ENCODE data around the gene ABHD16B.
"Not testable (repeated sequence)": the region's sequence is repeated elsewhere in the genome, so short reads cannot be mapped to it uniquely, and the experiment has no call there.

The ABHD16B gene

DNA sequence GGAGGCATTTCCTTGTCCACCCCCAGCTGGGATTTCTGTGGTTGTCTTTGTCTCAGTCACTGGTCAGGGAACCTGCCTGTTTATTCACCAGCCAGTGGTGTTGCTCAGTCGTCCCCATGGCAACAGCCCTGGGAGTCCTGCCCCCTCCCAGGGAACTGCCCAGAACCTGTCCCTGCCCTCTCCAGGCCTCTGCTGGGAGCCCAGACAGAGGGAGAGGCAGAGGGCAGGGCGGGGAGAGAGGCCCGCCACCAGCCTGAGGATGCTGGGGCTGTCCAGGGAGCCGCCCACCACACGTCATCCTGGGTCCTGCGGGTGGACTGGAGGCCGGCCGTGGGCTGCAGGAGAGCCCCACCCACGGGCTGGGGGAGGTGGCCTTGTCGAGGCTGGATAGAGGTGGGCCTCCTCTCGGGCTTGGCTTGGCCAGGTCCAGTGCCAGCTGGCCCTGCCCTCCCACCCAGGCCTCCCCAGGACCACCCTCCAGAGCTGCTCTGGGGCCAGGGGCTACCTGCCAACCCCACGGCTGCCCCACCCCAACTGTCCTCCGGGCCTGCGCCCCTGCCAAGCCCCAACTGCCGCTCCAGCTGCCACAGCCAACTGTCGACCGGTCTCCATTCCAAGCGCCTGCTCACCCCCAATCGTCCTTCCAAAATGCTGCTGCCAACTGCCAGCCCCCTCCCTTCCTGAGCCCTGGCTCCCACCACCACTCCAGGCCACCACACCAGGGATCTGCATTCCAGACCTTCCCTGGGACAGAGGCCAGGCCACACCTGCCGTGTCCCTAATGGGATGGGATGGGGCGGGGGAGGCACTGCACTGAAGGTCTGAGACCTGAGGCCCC lies 26.1 kb upstream of the ABHD16B start:
- no peak for DNase-seq

DNA sequence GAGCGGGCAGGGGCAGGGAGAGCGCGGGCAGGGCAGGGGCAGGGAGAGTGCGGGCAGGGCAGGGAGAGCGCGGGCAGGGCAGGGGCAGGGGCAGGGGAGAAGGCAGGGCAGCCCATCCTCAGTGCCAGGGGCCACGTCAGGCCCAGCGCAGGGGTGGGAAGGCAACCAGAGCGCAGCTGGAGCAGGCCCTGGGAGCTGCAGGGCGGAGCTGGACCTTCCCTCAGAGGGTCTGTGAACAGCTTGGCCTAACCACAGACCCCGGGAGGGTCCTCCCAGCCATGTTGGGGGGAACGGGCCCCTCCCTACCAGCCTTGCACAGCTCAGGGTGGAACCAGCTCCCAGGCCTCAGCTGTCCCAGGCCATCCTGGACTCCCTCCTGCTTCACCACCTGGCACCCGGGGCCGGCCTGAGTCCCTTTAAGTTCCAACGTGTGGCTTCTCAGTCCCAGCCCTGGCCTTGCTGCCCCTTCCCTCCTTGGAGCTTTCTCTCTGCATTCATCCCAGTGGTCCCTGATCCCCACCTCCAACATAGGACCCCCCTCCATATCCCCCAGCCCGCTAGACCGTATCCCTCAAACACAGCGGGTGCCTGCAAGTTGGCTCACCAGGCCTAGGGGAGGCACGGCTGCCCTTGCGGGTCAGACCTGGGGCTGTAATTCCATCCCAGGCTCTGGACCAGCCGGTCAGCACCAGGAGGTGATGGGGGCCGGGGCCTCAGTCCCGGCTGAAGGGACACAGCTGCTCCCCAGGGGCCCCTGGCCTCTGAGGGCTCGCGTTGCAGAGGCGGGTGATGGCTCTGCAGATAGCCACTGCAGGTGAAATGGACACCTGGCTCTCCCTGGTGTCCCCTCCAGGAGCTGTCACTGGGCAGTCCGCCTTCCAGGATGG lies 24.6 kb upstream of the ABHD16B start:
- DNase-seq, result no peak

DNA sequence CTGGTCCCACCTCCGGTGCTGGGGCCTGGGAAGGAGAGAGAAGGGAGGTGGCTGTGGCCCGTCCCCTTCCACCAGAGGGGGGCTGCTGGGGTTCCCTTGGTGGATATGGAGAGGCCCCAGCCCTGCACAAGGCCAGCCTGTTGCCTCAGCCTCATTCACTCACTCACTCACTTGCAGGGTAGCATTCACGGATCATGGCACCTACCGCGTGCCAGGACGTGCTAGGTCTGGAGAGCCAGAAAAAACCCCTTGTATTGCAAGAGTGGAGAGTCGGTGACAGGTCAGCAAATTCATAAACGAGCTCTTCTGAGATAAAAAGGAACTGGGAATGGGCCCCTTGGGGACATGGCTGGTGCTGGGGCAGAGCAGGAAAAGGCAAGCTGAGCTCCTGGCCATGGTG lies 23.8 kb upstream of the ABHD16B start:
- no peak for DNase-seq

DNA sequence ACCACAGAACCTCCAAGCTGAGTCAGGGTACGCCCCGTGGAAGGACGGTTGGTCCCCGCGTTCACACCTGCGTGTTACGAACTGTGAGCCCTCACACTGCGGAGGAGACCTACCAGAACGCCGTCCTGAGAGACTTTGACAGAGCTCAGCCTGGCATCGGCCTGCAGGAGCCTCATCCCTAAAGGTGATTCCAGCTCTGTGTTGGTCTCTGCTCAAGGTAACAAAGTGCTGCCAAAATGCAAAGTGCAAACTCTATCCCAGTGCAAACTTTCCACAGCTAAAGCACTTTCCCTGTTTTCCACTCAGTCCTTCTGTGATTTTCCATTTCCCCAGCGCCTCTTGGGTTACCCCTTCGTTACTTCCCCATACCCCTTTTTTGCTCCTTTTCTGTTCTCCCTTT lies 21.7 kb upstream of the ABHD16B start:
- no peak for DNase-seq

DNA sequence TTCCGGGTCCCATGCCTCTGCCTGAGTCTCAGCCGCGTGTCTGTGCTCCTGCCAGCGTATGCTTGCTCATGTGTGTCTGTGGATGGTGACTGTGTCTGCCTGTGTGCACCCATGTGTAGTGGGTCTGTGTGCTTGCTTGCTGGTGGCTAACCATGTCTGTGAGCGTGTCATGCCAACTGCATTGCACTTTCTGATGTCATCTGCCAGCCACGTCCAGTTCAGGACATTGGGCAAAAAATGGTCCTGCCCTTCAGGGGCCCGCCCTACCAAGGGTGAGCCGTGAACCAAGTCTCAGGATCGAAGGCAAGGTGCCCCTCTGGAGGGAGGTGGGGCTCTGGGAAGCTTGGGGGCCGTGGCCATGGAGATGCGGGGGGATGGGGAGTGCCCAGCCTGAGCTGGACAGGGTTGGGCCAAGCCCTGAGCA lies 20.9 kb upstream of the ABHD16B start:
- no peak for DNase-seq

DNA sequence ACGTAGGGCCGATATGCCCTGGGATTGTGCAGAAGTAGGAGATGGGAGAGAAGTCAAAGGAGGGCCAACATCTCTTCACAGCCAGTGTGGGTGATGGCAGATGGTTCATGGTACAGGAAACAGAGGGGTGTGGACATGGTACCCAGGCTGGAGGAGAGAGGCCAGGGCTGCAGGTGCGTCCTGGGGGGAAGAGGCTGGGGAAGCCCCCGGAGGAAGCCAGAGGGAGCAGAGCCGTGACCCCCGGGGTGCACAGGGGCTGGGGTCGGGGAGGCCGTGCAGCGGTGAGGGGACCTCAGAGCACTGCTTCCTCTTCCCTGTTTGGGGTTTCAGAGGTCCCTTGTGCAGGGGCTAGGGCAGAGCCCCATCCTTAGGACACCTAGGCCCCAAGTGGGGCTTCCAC lies 19.0 kb upstream of the ABHD16B start:
- DNase-seq, result no peak

DNA sequence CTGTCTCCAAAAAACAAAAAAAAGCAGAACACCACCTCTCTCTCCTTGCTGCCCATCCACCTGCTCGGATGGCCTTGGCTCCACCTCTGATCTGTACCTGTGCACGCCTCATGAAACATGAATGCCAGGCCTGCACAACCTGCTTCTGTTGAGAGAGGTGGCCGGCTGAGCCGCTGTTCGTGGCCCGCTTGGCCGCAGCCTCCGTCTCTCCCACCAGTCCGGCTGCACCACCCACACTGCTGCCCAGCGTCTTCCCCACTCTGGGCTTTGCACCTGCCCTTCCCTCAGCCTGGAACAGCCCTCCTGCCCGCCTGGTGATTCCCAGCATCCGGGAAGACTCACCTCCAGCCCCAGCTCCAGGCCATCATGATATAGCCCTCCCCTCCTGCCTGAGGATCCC lies 18.1 kb upstream of the ABHD16B start:
- DNase-seq, result no peak

DNA sequence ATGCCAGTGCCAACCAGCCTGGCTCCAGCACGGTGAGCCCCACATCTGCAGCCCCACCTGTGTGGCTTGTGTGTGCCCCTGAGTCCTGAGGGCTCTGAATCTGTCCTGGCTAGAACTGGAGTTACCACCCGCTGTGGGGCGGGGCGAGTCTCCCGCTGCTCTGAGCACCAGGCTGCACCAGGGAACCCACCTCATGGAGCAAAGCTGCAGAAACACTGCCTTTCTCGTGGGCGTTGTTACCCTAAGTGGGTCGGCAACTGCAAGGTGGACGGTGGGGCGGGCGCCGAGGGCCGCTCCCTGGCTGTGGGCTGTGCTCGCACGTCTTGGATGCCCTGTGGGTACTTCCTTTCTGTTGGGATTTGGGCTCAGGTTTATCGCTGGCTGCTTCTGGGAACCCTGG lies 17.5 kb upstream of the ABHD16B start:
- DNase-seq, result no peak

DNA sequence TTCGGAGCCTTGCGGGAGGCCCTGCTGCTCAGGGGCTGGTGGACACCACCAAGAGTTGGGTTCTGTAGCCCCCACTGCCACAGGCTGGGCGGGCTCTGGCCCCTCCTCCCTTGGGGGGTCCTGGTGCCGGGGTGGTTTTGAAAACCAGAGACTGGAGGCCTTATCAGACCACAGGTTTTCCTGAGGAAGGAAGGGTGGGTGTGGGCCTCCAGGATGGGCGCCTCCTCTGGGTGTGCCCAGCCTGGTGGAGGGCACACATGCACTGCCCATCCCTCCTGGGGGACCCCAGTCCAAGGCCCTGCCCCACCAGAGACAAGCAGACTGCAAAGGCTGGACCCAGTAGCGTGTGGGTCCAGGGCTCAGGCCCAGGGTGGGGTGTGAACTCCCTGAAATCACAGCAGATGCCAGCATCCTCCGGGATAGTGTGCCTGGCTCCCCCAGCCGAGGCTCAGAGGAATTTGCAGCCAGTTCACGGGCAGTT lies 16.7 kb upstream of the ABHD16B start:
- no peak for DNase-seq

DNA sequence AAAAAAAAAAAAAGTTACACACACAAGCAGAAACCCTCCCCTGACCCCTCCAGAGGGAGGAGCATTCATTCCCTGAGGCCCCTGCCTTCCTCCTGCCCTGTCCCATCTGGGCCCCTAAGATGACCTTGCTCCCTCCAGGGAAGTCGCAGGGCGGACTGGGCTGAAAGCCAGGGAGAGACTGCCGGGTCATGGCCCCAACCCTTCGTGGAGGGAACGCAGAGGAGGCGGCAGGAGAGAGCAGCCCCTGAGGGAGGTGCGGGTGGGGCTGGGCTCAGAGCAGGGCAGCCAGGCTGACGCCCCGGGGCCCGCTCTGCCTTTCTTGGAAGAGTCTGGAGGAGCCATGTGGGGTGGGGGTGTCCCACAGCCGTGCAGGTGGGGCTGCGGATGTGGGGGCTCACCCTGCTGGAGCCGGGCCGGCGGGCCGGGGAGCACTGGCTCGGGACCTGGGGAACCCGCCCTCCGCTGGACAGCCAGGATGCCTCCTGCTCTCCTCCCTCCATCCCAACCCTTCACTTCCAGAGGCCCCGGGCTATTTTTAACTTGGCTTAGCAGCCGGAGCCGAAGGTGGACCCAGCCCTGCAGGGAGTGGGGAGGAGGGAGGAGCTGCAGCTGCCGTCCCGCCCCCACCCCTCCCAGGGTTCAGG lies 15.0 kb upstream of the ABHD16B start:
- no peak for DNase-seq

DNA sequence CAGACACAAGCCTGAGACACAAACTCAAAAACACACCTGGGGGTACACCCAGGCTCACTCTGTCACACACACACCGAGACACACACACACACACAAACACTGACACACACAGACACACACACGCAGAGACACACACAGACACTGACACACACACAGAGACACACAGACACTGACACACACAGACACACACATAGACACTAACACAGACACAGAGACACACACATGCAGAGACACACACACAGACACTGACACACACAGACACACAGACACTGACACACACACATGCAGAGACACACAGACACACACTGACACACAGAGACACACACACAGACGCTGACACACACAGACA lies 14.4 kb upstream of the ABHD16B start:
- DNase-seq, result no peak

DNA sequence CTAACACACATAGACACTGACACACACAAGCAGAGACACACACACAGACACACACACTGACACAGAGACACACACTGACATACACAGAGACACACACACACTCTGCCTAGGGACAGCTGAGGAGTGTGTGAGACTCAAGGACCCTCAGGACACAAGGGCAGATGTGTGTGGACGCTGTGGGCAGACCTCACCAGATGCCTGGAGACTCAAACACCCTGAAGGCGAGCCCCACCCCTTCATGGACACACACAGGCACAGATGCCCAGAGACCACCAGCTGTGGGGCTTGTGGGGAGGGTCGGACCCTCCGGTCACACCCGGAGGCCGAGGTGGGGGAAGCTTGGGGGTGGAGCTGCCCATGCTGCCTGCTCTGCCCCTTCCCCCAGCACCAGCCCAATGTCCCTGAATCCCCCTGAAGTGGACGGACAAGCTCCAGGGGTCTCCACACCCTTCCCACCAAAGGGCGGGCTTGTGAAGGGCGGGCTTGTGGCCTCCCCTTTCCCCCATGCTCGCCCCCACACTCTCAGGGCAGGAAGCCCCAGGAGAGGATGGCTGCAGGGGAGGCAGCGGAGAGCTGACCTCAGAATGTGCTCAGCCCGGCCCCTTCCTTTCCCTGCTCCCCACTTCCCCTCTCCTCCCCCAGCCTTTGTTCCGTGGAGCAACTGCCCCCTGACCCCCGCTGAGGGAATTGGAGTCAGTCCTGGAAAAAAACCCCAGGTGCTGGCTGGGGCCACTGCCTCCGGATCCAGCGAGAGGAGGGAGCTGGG lies 13.9 kb upstream of the ABHD16B start:
- no peak for DNase-seq

DNA sequence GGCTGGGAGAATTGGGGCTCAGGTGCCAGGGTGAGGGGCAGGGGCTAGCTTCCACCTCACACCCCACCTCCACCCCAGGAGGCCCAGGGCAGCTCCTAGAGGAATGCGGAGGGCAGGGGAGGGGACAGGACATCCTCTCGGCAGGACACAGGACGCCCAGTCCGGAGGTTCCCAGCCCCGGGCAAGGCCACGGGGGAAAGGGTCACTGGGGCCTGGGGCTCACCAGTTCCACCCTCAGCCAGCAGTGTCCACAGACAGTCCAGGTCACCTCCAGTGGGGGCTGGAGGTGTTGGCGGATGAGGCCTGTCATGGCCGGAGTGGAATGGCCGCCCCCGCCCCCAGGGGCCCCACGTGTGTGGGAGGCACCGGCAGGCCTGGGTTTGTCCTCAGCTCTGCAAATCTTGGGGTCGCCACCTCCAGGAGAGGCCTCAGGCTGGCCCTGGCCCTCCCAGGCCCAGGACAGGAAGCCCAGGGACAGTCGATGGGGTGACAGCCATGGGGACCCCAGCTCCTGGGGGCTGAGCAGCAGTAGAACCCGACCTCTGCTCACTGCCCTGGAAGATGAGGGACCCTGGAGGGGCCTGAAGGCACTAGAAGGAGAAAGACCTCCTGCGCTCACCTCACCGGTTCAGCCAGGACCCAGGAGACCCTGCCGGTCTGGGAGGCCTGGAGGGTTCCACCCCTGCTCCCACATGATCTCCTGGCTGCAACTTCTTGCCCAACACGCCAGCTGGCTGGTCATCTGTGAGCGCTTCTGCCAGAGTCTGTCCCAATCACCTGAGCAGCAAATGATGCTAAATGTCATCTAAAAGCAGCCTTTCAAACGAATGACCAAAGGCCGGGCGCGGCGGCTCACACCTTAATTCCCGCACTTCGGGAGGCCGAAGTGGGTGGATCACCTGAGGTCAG lies 13.0 kb upstream of the ABHD16B start:
- no peak for DNase-seq

DNA sequence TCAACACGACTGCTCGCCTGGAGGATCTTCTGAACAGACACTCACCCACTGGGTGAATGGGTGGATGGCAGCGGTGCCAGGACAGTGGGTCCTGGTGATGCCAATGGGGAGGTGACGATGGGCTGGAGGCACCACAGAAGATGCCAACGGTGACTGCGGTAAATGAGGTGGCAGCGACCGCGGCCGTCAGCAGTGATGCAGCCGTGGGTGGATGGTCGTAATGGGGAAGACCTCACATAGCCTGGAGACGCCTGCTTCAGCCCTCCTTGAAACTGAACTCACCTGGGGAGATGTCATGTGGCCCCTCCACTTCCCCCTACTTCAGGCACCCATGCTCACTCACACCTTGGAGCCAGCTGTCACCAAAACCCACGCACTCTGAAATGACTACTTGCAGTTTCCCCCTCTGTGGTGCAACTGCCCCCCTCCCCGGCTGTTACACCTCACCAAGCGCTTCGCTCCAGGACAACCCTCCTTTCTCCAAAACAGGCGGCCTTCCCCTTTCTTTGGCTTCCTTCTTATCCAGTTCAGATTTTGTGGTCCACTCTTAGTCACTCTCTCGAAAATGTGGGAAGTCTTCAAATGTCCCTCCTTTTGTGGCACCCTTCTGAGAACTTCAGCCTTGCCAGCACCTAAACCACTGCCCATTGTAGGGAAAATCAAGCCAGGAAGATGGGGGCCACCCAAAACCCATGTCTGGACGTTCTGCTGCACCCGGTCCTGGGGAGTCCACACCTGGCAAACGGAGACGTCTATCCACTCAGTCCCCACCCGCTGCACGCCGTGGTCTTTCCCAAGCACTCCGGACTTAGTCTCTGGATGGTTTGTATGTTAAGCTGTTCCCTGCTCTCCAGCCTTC lies 10.4 kb upstream of the ABHD16B start:
- peak; percentile 49 for DNase-seq

DNA sequence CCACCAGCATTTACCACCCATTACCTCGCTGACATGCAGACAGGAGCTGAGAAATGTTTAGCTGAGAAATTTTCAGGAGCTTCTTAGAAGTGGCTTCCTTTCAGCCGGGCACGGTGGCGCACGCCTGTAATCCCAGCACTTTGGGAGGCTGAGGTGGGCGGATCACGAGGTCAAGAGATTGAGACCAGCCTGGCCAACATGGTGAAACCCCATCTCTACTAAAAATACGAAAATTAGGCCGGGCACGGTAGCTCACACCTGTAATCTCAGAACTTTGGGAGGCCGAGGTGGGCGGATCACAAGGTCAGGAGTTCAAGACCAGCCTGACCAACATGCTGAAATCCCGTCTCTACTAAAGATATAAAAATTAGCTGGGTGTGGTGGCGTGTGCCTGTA lies 9.8 kb upstream of the ABHD16B start:
- not testable (repeated sequence) for DNase-seq

DNA sequence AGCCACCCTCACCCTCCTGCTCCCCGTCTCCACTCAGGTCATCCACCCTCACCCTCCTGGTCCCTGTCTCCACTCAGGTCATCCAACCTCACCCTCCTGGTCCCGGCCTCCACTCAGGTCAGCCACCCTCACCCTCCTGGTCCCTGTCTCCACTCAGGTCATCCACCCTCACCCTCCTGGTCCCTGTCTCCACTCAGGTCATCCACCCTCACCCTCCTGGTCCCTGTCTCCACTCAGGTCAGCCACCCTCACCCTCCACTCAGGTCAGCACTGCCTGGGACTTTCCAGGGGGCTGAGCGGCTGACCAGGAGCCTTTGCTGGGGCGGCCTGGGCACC lies 7.6 kb upstream of the ABHD16B start:
- DNase-seq, result not testable (repeated sequence)

DNA sequence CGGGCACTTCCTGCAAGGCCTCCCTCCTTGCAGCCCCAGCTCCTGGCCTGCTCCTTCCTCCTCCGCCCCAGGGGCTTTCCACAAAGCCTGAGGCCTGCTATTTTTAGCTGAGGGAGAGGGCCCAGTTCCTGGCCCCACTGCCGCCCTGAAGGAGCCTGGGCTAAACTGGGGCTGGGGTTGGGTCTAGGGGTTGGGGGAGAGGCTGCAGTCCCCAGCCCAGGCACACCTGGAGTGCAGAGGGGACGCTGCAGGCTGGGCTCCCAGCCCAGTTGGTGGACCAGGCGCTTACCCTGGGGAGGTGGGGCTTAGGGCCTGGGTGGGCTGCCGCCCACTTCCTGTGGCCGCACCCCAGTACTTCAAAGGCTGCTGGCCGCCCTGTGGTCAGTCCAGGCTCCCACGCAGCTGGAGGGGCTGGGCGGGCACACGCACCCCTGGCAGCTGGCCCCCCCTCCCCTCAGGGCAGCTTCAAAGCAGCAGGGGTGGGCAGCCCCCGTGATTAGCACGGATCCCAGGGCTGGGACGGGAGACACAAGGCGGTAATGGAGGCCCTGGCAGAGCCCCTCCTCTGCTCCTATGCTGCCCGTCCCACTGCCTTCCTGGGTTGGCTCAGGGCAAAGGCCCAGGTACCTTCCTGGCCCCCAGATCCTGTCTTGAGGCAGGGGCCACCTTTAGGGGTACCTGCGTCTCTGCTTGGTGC lies 7.1 kb upstream of the ABHD16B start:
- no peak for DNase-seq

DNA sequence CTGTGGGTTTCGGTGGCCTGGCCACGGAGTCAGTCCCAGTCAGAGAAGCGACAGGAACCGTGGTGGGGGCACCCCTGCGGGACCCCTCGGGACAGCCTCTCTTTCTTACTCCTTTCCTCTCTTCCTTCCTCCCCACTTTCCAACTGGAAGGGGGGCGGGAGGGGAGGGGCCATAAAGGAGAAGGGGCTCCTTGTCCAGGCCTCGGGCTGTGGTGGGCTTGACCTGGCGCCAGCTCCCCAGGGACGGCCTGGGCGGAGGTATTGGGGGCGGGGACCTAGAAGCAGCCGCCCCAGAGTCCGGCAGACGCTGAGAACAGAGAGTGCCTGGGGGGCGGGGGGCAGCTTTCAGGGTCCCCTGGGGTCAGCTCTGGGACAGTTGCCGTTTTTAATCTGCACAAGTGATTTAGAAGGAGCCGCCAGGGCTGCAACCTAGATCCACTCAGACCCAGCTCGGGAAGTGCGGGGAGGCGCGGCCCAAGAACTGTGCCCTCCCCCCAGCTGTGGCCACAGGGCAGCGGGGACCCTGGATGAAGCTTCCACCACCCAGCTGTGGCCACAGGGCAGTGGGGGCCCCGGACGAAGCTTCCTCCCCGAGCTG lies 6.4 kb upstream of the ABHD16B start:
- no peak for DNase-seq

DNA sequence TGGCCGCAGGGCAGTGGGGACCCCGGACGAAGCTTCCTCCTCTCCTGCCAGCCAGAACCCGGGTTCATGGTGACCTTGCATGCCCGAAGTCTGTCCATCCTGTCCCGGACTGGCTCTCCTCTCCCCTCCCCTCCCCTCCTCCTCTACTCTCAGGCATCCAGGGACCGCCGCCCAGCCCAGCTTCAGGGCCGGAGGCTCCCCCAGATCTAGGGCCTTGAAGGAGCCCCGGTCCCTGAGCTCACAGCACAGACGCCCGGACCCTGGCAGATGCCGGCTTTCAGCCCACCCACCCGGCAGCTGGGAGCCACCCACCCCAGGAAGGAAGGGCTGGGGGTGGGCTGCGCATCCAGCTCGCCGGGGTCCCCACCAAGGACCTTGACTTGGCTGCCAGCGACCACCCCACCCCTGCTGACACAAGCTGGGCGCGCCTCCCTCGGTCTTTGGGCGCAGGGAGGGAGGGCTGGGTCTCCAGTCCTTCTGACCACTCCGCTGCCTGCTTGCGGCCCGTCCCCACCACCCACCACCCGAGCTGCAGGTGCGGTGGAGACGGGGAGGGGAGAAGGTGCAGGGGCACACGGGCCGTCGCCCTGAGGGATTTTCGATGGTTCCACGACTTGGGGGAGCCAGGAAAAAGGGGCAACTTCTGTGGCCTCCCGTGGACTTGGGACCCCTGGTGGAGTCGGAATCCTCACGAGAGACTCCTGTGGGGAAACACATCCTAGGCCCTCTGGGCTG lies 5.8 kb upstream of the ABHD16B start:
- DNase-seq, result no peak
